Measurements from ENCODE around the gene TENM3.

The TENM3 gene

GRCh38 chr4:182828360-182829025 lies 585.3 kb downstream of the TENM3 start:
- peak; percentile 0 for DNase-seq

DNA sequence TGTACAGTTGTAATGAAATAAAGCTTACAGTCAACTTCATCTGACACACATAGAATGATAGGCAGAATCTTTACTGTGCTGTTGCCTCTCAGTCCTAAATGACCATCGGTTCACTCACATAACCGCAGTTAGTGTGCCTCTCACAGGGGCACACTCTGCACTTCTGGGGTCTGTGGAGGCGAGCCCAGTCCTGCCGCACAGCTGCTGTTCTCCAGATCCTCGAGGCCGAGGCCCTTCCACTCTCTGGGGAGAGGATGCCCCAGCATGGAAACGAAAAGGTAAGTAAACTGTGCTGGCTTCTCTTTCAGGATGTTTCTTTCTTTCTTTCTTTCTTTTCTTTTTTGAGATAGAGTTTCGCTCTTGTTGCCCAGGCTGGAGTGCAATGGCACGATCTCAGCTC lies 586.0 kb downstream of the TENM3 start:
- no peak for DNase-seq

DNA sequence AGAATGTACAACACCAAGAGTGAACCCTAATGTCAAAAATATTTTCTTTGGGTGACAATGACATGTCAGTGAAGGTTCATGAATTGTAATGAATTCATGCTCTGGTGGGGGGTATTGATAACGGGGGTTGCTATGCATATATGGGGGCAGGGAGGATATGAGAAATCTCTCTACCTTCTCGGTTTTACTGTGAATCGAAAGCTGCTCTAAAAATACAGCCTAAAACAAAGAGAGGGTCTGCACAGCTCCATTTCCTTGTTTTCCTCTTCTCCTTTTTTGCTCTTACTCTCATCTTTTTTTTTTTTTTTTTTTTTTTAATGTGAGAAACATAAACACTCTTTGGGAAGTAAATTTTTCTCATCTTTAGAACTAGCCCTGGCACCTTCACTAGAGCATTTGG lies 588.2 kb downstream of the TENM3 start:
- DNase-seq = no peak

DNA sequence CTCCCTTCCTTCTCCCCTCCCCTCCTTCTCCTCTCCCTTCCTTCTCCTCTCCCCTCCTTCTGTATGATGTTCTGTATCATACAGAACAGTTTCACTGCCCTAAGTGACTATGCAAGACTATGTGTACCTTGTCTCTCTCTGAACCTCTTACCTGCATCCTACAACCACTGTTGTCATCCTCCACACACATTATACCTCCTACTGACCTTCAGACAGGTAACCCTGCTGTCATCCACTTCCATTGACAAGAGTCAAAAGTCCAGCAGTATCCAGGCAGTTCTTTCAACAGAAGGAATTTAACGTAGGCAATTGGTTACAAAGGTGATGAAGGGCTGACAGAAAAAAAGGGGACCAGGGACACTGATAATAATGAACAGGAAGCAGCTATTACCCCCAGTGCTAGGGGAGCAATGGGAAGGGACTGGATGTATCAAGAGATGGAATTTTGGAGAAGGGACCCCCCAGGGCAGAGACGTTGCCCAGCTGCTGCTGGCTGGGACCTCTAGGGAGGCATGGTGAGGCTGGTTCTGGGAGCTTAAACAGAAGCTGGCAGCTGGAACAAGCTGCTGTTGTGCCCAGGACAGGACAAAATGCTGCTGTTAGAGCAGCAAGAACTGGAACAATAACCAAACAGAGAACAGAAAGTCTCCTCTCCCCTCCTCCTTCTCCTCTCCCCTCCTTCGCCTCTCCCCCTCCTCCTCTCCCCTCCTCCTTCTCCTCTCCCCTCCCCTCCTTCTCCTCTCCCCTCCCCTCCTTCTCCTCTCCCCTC lies 589.3 kb downstream of the TENM3 start:
- no peak for DNase-seq

DNA sequence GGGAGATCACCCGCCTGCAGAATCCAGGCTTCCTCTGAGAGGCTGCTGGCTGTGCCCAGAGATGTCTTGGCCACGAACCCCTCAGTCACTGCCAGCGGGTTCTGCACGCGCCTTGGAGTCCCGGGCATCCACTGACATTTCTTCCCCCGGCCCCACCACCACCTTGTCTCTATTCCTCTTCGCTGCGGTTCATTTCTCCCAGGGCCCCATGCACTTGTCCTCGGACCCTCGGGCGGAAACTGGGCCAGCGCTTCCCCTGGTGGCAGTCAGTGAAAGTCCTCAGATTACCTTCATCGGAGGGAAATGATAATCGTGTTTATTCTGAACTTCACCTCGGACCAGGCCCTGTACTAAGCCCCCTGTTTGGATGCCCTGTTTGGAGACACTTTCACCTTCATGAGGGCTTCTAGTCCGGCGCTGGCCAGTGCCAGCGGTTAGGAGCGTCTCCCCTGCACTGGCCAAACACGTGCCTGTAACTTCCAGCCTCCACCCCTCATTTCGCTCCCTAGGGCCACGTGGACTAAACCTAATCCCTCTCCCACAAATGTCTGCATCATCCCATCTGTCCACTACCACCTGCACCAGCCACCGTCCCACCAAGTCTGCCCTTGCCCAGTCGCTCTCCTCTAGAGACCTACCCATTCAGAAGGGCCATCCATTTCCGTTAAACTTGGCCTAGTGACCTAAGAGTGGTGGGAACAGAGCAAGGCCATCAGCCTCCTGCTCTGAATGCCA lies 592.0 kb downstream of the TENM3 start:
- no peak for DNase-seq

DNA sequence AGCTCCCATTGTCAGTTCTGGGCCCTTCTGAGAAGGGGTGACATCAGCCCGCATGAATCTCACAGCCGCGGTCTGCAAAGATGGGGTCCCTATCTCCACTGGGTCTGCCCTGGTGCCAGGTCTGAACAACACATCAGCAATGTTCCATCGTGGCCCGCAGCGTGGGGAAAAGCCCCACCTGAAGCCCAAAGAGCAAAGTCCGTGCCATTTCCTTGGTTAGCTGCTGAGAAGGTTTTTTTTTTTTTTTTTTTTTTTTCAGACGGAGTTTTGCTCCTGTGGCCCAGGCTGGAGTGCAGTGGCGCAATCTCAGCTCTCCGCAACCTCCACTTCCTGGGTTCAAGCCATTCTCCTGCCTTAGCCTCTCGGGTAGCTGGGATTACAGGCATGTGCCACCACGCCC lies 594.6 kb downstream of the TENM3 start:
- DNase-seq = no peak

- no peak for DNase-seq
Observed at GRCh38 chr4:182838535-182838934, 595.3 kb downstream of the TENM3 start.

DNA sequence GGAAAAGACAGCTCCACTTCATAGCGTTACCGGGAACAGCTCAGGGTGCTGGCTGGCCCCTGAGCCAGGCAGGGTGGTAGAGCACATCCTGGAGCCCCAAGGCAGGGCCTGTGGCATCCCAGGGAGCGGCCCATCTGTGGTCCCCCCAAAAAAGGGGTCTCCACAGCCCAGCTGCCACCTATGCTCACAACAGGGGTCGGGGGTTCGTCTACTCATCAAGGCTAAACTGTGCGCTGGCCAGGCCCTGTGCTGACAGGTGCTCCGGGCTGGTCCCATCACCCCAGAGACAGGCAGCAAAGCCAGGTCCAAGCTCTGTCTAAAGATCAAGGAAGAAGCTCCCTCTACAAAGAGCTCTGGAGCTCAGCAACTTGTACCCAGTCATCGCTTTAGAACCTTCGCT lies 596.1 kb downstream of the TENM3 start:
- DNase-seq = no peak

DNA sequence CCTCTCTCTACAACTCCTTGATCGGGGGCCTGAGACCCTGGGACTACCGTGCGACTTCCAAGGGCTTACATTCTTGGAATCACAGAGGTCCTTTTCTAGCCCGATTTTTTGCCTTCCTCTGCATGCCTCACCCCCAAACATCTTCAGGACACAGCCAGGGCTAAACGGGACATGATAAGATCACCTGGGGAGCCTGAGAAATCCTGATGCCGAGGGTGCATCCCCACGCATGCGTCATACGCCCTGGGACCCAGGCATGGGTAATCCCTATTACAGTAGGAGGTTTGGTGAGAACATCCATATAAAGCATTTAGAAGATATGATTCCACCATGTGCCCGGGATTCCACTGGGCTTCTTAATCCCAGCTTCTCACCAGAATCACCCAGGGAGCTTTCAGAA lies 596.9 kb downstream of the TENM3 start:
- DNase-seq = no peak

DNA sequence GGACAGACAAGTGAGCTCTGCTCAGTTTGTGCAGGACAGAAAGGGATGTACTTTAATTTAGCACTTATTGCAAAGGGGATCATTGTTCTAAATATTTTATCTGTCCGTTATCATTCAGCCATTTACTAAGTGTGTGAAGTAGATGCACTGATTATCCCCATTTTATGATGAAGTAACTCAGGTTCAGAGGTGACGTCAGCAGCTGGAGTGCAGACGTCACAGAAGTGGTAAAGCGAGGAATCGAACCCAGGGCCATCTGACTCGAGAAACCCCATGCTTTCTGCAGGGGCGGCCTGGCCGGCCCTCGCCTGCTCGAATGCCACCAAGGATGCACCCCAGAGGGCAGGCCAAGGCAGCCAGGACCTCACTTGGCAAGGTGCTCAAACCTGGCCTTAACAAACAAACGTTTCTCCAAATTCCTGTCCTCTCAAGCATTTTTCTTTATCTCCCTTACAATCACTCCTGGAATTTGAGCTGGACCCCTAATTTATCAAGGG lies 599.0 kb downstream of the TENM3 start:
- no peak for DNase-seq

GRCh38 chr4:182842759-182843390 lies 599.7 kb downstream of the TENM3 start:
- no peak for DNase-seq

DNA sequence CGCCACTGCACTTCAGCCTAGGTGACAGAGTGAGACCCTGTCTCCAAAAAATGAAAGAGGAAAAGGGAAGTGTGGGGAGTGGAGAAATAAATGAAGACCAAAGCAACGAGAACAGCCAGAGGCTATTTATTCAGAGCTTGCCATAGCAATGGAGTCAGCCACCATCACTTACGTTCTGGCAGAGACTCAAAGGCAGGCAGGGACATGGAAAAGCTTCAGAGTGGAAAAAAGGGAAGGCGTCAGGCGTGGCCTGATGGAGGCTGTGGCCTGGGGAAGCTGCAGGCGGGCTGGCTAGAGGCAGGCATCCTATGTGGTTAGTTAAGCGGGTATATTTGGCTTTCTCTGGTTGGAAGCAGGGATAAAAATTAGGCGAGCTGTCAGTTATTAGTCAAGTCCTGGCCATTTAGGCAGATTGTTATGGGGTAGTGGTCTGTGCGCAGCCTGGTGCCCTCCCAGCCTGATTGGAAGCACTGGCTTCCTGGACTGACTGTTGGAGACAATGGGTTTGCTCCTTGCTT lies 600.7 kb downstream of the TENM3 start:
- DNase-seq = no peak

DNA sequence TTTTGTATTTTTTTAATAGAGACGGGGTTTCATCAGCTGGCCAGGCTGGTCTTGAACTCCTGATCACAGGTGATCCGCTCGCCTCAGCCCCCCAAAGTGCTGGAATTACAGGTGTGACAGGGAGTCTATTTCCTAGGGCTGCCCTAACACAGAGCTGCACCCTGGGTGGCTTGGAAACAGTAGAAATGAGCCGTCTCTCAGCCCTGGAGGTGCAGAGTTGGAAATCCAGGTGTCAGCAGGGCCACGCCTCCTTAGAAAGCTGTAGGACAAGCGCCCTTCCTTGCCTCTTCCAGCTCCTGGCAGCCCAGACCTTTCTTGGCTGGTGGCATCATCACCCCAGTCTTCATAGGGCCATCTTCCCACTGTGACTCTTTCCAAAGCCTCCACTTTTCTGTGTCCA lies 602.4 kb downstream of the TENM3 start:
- DNase-seq = no peak

GRCh38 chr4:182846036-182846435 lies 602.8 kb downstream of the TENM3 start:
- no peak for DNase-seq

GRCh38 chr4:182847576-182848450 lies 604.6 kb downstream of the TENM3 start:
- DNase-seq = no peak

- DNase-seq = no peak
Observed at GRCh38 chr4:182848685-182849084, 605.5 kb downstream of the TENM3 start.
